ENCODE measurements around the gene RANBP3L. TPM values are rescaled to one million over a fixed set of nuclear protein-coding genes. Genes with fewer than 3 reads are reported as not detected.

Gene RANBP3L
- total RNA-seq, 4 donors from 2014 or later = 2.2 to 13.7 (median 3.1) TPM

DNA sequence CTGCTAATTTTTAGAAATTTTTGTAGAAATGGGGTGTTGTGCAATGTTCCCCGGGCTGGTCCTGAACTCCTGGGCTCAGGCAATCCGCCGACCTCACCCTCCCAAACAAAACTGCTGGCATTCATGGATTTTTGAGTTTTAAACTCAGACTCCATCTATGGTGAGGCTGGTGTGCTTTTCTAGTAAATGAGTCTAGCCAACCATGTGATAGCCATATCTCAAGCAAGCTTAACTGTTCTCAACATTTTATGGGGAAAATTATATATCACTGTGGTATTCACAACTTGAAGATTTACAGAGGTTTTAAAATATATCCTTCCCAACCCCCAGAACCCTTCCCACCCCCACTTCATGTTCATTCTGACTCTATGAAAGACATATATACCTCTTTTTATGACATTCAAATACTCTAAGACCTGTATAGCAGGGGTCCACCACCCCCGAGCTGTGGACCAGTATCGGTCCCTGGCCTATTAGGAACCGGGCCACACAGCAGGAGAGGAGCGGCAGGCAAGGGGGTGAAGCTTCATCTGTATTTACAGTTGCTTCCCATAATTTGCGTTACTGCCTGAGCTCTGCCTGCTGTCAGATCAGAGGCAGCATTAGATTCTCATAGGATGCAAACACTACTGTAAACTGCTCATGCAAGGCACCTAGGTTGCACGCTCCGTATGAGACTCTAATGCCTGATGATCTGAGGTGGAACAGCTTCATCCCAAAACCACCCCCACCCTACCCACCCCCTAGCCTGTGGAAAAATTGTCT is 55.5 kb downstream of the RANBP3L start:
- TF ChIP-seq, protein P1, sequence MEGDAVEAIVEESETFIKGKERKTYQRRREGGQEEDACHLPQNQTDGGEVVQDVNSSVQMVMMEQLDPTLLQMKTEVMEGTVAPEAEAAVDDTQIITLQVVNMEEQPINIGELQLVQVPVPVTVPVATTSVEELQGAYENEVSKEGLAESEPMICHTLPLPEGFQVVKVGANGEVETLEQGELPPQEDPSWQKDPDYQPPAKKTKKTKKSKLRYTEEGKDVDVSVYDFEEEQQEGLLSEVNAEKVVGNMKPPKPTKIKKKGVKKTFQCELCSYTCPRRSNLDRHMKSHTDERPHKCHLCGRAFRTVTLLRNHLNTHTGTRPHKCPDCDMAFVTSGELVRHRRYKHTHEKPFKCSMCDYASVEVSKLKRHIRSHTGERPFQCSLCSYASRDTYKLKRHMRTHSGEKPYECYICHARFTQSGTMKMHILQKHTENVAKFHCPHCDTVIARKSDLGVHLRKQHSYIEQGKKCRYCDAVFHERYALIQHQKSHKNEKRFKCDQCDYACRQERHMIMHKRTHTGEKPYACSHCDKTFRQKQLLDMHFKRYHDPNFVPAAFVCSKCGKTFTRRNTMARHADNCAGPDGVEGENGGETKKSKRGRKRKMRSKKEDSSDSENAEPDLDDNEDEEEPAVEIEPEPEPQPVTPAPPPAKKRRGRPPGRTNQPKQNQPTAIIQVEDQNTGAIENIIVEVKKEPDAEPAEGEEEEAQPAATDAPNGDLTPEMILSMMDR (IDR thresholded peaks at IDR 0.05) = no peak
- TF ChIP-seq POLR2A (IDR thresholded peaks at IDR 0.05; ENCODE audit: low read depth) (no peak), EP300 (IDR thresholded peaks at IDR 0.05) (no peak), POLR2AphosphoS5 (IDR thresholded peaks at IDR 0.05) (no peak)
- intact Hi-C loops (cut with DNase I) = loop anchor here (10.0 kb wide), 1 partner anchor 59 kb away; the partner anchor contains the start of gene RANBP3L
- DNase-seq (ENCODE audit: extremely low spot score) = no peak

DNA sequence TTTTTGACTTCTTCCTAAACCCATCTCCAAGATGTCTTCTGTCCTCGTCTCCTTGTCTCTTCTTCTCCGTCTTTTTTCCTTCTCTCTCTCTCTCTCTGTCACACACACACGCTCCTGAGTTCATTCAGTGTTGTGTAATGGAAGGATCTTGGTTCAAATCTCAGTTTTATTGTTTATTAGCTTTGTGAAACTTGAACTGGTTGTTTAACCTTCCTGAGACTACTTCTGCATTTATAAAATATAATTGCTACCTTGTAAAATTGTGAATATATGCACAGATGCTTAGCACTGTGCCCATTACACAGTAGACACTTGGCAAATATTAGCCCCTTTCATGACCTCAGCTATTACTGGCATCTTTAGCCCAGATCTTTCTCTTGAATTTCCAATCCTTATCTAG is 57.6 kb downstream of the RANBP3L start:
- 88% methylated on average over 3 of the region's 3 CpGs for WGBS
- Histone ChIP-seq H3K27me3 (no peaks in the 10 kb centered on the region), H3K36me3 (no peaks in the 10 kb centered on the region), H3K27ac (replicated peaks in 1 of 4) (peak overlapping the region in 3 of 4 donors; percentile 3 to 99 (median 8)), H3K4me1 (peaks cover 20 to 27% (median 25%) of the 10 kb centered on the region in 4 donors), H3K4me3 (no peak overlapping the region), H3K9me3 (no peaks in the 10 kb centered on the region)
- TF ChIP-seq POLR2A (IDR thresholded peaks at IDR 0.05; ENCODE audit: low read depth) (no peak), EP300 (IDR thresholded peaks at IDR 0.05) (no peak), POLR2AphosphoS5 (IDR thresholded peaks at IDR 0.05) (no peak)
- TF ChIP-seq, protein P1 (IDR thresholded peaks at IDR 0.05) = no peak
- intact Hi-C loops (cut with DNase I) = loop anchor here (10.0 kb wide), 1 partner anchor 61 kb away; the partner anchor contains the start of gene RANBP3L
- no peak for DNase-seq (ENCODE audit: extremely low spot score)

More for the DNA sequence above, 55.5 kb downstream of the RANBP3L start:
- 100% methylated on average over 9 of the region's 10 CpGs for WGBS
- Histone ChIP-seq H3K9me3 (no peaks in the 10 kb centered on the region), H3K4me1 (peaks cover 7 to 21% (median 18%) of the 10 kb centered on the region in 4 donors), H3K27me3 (no peaks in the 10 kb centered on the region), H3K4me3 (no peak overlapping the region), H3K36me3 (no peaks in the 10 kb centered on the region), H3K27ac (replicated peaks in 1 of 4) (no peak overlapping the region)

DNA sequence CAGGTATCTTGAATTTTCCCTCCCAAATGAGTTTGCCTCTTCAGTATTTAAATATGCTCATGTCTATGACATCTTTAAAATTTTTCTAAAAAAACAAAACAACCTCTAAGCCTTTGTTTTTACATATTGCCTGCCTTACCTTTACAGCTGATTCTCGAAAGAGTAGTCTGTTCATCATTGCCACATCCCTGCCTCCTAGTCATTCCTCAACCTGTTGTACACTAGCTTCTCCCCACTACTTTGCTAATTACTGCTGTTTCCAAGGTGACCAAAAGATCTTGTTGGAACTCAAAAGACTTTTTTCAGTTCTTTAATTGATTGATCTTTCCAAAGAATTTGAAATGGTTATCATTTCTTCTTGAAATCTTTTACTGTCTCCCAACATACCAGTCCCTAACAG is 58.0 kb downstream of the RANBP3L start:
- DNase-seq (ENCODE audit: extremely low spot score) = no peak
- intact Hi-C loops (cut with DNase I) = loop anchor here (10.0 kb wide), 1 partner anchor 61 kb away; the partner anchor contains the start of gene RANBP3L
- TF ChIP-seq EP300 (IDR thresholded peaks at IDR 0.05) (no peak), POLR2A (IDR thresholded peaks at IDR 0.05; ENCODE audit: low read depth) (no peak), POLR2AphosphoS5 (IDR thresholded peaks at IDR 0.05) (no peak)
- TF ChIP-seq, protein P1 (IDR thresholded peaks at IDR 0.05) = no peak
- 78% methylated on average over 1 of the region's 1 CpG for WGBS
- Histone ChIP-seq H3K27ac (replicated peaks in 1 of 4) (peak overlapping the region in 3 of 4 donors; percentile 3 to 99 (median 99)), H3K36me3 (no peaks in the 10 kb centered on the region), H3K9me3 (no peaks in the 10 kb centered on the region), H3K27me3 (no peaks in the 10 kb centered on the region), H3K4me3 (no peak overlapping the region), H3K4me1 (peaks cover 24 to 31% (median 29%) of the 10 kb centered on the region in 4 donors)

DNA sequence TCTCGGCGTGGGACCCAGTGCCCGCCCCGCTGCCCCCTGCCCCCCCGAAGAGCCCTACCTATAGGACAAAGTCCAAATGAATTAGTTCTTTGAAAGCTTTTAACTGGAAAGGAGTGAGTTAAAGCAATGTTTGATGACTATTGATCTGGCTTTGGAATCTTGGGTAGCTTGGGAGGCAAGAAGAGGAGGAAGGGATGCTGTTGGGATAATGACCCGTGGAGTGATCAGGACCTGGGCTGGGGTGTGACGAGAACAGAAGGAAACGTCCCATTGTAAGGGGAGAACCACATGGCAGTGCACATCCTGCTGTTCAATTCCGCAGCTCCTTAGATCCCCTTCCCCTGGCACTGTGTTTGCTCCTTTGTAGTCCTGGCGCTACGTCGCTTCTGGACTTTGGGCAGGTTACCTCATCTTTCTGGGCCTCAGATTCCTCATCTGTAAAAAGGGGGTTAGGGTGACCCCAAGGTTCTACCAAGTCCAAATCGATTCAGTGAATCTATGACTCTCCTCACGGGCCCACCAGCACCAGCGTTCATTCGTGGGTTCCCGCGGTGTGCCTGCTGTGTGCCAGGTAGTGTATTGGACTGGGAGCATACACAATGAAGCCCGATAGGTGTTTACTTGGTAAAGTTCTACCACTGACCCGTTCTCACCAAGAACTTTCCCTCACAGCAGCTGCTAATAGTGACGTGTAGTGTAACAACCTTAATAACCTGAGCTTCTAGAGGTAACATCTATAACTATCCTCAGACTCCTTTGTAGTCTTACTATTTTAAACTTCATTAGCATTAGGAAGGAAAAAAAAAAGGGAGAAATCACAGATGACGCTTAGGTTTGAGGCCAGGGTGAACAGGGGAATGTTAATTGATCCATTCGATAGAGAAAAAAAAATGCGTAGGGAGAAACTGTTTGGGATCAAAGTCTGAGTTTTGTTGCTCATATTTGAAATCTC is 58.9 kb downstream of the RANBP3L start:
- Histone ChIP-seq H3K4me1 (peaks cover 33 to 40% (median 36%) of the 10 kb centered on the region in 4 donors), H3K27ac (replicated peaks in 1 of 4) (peak overlapping the region; percentile 97 to 99 (median 99)), H3K4me3 (peak overlapping the region; percentile 90 to 99 (median 95)), H3K9me3 (no peaks in the 10 kb centered on the region), H3K27me3 (no peaks in the 10 kb centered on the region), H3K36me3 (no peaks in the 10 kb centered on the region)
- TF ChIP-seq, protein P1 (IDR thresholded peaks at IDR 0.05) = no peak
- TF ChIP-seq POLR2A (IDR thresholded peaks at IDR 0.05; ENCODE audit: low read depth) (no peak), POLR2AphosphoS5 (IDR thresholded peaks at IDR 0.05) (no peak), EP300 (IDR thresholded peaks at IDR 0.05) (no peak)
- DNase-seq (ENCODE audit: extremely low spot score) = no peak
- intact Hi-C loops (cut with DNase I) = loop anchor here (10.0 kb wide), 1 partner anchor 62 kb away; the partner anchor contains the start of gene RANBP3L
- WGBS = 69% methylated on average over 23 of the region's 24 CpGs

Measured in esophagus muscularis mucosa (tissue), 4 donors.